ENCODE results near the gene ENTREP3. TPM values are rescaled to one million over a fixed set of nuclear protein-coding genes. Genes with fewer than 3 reads are reported as not detected.
"Not testable (repeated sequence)": the region's sequence is repeated elsewhere in the genome, so short reads cannot be mapped to it uniquely, and the experiment has no call there.

The ENTREP3 gene
- total RNA-seq, 1 donor from 2014 or later, result 21.8 TPM

DNA sequence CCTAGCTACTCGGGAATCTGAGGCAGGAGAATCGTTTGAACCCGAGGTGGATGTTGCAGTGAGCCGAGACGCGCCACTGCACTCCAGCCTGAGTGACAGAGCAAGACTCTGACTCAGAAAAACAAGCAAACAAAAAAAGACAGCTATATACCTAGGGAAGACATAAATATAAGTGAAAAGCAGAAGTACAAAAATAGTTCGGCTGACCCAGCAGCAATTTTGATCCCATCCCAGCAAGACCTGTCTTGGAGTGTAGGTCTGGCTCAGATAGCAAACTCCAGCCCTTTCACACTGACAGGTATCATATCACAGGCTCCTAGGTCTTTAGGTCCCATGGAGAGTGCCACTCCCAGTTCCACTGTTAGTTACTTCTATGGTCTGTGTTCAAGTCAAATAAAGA lies 32.2 kb downstream of the ENTREP3 start:
- DNase-seq (ENCODE audit: low spot score), result no peak

DNA sequence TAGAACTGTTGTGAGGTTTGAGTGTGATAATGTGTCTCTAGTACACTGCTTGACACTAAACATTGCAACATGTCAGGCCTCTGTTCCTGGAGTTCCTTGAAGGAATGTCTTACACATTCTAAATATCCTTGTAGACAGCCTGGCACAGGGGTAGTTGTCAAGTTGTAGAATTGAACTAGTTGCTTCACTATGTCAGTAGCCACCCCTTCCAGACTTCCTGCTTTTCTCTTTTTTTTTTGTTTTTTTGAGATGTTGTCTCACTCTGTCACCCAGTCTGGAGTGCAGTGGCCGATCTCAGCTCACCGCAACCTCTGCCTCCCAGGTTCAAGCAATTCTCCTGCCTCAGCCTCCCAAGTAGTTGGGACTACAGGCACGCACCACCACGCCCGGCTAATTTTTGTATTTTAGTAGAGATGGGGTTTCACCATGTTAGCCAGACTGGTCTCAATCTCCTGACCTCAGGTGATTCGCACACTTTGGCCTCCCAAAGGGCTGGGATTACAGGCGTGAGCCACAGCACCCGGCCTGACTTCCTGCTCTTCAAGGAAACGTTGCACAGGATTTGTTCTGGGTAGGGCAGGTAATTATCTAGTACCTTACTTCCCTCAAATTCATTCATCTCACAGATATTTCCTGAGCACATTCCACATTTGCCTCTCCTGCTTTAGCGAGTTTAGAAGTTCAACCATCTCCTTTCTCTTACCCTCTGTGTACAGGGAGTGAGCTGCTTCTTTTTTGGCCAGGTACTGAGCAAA lies 34.9 kb downstream of the ENTREP3 start:
- DNase-seq (ENCODE audit: low spot score), result not testable (repeated sequence)

DNA sequence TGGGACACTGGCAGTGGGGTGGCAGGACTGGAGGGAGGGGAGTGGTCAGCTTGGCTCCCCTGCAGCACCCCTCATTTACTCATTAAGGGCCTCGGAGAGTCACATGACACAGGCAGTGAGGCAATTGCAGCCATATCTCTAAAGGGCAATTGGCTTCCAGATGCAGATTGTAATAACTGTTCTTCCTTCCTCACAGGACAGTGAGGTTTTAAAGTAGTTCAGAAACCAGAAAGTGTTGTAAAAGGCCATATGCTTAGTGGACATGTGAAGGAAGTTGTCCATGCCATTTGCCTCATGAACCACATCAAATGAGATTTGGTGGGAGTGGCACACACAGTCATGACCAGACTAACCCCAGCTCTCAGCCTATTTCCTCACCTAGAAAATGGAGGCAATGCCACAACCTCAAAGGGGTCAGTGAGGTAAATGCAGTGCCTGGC lies 35.7 kb downstream of the ENTREP3 start:
- DNase-seq (ENCODE audit: low spot score), result no peak

DNA sequence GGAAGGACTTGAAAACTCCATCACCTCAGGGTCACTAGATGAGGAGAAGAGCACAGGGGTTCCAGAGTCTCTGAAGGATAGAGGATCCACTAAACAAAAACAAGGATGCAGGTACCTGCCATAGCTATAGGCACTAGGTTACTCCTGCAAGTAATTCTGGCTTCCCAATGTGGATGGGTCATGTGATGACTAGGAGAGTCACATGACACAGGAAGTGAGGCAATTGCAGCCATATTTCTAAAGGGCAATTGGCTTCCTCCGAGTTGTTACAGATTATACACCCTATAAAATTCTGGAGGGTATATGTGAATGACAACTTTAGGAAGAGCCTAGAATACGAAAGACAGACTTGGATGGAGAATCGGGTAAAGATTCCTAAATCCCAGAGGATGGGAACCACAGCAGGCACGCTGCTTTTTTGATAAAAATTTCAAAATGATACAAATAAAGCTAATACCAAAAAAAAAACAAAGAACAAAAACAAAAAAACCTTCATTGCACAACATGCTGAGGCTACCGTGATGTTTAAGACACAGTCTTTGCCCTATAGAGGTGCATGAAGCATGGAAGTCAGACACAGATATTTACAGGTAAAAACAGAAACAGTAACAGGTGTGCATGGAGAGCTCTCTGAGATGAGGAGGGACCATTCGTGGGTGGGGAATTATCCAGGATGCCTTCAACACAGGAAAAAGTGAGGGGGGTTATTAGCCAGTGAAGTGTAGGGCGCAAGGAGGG lies 36.3 kb downstream of the ENTREP3 start:
- DNase-seq (ENCODE audit: low spot score), result no peak

DNA sequence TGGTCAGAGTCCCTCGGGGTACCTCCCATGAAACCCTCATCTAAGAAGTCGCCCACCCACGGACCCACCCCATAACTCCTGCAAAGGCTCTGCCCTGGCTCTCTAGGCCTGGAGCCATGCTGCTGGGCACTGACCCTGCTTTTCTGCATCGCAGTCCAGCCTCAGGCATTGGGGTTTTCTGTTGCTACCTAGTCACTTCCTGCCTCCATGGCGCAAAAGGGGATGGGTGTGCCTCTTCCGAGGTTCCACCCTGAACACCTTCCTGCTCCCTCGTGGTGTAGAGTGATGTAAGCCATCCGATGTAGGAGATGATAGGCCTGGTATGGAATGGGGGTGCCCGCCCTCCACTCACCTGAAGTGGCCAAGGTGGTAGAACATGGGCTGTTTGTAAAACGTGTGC lies 40.6 kb downstream of the ENTREP3 start:
- DNase-seq (ENCODE audit: low spot score), result not testable (repeated sequence)

DNA sequence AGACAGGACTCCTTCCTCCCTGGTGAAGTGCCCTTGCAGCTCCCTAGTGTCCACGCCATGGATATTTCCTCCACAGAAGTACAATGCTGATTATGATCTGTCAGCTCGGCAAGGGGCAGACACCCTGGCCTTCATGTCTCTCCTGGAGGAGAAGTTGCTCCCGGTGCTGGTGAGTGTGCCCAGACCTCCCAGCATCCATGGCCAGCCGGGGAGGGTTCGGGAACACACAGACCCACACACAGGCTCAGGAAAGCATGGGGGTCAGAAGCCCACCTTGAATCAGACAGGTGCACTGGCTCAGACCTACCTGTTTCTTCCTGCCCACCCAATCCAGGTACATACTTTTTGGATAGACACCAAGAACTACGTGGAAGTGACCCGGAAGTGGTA lies 43.2 kb downstream of the ENTREP3 start:
- not testable (repeated sequence) for DNase-seq (ENCODE audit: low spot score)

DNA sequence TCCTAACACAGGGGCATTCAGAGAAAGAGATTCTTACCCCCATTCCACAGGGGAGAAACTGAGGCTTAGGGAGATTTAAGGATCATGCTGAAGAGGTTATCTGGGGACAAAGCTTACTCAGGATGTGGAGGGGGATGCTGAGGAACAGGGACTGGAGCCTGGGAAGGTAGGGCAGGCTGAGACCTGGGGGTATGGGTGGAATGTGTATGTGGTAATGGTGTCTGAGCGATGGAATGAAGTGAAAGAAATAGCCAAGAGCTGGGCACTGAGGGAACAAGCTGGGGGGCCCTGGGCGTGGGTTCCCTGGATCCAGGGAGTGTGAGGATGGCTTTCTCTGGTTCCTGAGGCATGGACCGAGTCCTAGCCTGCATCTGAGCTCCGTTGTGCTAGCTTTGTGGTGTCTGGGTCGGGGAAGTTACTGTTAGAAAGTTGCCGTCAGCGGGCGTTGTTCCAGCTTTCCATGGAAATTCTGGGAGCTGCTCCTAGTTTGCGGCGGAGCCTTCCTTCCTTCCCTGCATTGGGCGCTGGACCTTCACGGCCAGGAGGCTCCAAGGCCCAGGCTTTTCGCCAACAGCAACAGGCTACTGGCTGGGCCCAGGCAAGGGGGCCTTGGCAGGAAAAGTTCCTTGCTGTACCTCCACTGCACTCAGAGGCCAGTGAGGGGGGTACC lies 43.8 kb downstream of the ENTREP3 start:
- peak; percentile 74 for DNase-seq (ENCODE audit: low spot score)

DNA sequence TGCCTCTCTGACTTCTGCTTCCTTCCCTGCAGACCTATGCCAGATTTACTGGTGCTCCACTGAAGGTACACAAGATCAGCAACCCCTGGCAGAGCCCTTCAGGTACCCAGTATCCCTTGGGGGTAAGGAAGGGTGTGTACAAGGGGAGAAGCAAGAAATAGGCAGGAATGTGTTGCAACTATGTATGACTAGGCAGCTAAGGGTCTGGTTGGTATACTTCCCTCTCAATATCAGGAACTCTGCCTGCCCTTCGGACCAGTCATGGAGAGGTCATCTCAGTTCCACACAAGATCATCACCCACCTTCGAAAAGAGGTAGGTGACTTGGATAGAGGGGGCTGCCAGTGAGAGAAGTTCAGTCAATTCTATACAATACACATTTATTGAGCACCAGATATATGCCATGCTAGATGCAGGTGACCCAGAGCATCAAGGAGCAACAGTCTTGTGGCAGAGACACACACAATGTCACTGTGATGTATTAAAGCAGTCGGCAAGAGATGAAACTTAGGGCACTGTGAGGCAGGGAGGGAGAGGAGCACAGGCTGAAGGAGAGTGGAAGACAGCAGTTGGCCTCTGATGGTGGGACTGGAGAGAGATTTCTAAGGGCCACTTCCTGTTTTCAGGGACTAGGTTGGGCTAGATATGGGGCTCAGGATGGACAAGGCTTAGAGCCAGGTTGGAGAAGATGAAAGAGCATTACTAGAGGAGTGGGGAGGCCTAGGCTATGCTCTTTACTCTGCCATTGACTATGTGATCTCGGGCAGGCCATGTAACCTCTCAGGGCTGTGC lies 44.8 kb downstream of the ENTREP3 start:
- no peak for DNase-seq (ENCODE audit: low spot score)

DNA sequence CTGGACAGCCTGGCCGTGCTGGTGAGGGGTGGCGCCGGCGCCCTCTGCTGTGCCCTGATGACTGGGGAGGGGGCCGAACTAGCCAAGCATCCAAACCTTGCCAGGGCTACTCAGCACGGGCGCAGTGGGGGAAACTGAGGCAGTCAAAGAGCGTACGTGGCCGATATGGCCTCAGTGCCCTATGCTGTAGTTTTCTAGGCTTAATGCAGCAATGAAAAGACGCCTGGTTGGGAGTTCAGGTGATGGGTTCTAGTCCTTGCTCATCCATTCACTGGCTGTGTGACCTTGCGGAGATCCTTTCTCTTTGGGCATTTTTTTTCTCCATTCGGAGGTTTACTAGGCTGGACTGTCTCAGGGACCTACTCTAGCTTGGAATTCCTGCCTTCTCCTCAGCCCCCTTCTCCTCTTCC lies 46.0 kb downstream of the ENTREP3 start:
- DNase-seq (ENCODE audit: low spot score), result no peak

DNA sequence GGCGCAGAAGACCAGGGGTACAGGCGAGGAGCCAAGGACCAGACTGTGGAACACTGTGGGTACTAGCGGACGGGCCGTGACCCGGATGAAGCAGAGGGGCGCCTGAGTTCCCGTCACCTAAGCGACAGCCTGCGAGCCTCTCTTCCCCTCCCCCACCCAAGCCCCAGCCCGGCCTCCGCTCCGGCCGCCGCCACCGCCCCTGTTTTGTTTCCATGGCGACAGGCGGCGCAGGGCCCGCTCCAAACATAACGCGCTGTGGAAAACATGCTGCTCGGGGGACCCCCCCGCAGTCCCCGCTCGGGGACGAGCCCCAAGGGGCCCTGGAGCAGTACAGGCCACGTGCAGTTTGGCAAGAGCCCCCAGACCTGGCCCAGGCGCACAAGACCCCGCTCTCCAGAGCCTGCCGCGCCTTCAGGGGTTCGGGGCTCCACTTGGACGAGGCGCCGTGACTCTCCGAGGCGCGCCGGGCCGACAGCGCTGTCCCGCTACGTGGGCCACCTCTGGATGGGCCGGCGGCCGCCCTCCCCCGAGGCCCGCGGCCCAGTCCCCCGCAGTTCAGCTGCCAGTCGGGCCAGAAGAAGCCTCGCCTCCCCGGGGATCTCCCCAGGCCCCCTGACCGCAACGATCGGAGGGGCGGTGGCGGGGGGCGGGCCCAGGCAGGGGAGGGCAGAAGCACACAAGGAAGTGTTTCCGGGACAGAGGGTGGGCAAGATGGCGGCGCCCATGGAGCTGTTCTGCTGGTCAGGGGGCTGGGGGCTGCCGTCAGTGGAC lies 46.6 kb downstream of the ENTREP3 start, which contains the start of gene MTX1:
MTX1 (plus strand) TSS at position 155 of the 771 bp plus-strand sequence; CDS start at position 265, 110 bp downstream.
- DNase-seq (ENCODE audit: low spot score), result peak; percentile 92

DNA sequence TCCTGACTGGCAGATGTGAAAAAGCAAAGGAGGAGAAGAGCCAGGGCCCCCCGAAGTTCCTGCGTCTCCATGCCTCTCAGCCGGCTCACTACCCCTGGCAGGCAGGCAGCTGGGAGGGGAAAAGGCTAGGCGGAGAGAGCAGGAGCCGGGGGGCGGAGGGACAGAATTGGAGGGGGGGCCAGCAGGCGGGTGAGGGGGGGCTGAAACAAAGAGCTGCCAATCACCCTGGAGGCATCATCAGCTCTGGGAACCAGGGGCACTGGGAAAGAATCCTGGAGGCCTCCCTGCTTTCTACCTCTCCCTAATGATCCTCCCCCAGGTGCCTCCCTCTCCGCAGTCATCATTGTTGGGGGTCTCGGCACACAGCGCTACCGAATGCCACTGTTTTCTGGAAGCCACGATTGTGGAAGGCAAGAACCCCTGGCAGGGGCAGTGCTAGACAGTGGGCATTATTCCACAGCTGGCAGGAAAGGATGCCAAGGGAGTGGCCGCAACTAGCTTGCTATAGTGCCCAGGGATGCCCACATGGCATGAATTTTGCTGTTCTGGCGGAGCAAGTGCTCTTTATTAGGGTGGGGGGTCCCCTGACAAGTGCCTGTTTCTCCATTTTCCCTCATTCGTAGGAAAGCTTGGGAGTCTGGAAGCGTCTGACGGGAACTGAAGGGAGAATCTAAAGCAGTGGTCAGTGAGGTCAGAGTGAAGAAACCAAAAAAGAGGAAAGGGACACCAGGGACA lies 47.3 kb downstream of the ENTREP3 start, which contains the start of gene THBS3:
THBS3 (minus strand) TSS at position 92 of the 735 bp plus-strand sequence; CDS start at position 71, 21 bp downstream.
- peak; percentile 65 for DNase-seq (ENCODE audit: low spot score)

DNA sequence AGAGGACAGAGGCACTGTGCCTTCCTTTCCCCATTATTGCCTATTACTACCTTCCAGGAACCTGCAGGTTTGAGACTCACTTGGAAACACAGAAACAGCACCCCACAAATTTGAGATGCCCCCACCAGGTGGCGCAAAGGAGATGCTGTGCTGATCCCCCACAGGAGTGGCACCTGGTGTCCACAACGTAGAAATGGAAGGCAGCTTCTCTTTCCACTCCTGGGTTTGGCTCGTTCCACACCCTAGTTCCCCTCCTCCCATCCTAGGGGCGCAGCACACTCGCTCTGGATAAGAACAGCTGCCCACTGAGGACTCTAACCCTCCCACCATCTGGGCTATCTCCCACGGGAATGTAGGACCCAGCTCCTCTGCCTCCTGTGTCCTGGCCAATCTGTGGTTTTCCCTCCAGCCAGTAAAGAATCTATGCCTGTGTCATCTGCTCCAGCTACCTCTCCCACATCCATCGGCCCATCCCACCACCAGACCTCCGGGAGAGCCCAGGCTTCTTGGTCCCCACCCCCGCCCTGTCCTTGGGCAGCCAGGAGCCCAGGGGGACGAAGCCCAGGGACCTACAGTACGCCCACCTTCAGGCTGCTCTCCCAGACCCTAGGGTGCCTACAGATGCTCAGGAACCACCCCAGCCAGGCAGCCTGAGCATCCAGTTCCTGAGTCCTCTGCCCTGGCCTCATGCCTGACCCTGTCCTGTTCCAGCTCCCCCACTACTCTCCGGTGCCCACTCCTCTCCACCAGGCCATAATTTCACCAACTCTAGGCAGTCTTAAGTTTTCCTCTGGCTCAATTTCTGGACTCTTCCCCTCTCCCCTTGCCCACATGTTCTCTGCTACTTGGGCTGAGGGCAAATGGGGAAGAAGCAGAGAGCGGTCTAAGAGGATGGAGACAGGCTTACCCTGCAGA lies 48.1 kb downstream of the ENTREP3 start:
- DNase-seq (ENCODE audit: low spot score), result peak; percentile 92

DNA sequence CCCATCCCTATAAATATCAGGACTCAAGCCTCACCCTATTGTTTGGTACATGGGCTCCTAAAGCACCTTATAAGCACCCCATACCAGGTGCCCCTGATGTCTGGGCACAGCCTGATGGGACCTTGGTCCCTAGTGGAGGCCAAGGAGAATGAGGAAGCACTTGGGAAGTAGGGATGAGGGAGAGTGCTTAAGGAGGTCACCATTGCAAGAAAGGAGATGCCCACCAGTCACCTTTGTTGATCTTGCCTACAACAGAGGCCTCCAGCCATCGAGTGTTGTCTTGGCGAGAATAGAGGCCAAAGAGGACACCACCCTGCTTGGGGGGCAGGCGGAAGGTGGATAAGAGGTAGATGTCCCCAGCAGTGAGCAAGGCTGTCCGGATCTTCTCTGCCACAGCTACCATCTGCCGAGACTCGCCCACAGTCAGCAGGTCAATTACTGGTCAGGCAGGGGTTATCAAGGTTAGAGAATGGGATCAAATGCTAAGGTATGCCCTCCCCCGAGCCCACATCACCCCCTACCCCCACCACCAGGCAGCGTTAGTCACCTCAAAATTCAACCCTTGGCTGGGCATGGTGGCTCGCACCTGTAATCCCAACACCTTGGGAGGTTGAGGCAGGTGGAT lies 49.2 kb downstream of the ENTREP3 start:
- no peak for DNase-seq (ENCODE audit: low spot score)

DNA sequence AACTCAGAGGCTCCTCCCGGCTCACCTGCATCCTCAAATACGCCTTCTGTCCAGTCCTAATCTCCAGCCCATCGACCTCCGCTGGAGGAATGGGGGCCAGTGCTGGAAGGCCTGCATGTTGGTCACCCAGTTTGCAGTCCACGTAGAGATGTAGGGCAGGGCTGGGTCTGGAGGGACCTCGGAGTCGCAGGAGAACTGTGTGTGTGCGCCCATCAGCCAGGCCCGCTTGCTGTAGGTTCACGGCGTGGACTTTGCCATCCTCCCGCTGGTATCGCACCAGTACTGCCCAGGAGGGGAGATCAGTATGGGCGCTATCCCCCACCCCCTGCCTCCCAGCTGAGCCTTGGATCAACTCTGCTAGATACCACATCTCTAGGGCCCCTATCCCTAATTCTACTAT lies 50.2 kb downstream of the ENTREP3 start:
- no peak for DNase-seq (ENCODE audit: low spot score)

DNA sequence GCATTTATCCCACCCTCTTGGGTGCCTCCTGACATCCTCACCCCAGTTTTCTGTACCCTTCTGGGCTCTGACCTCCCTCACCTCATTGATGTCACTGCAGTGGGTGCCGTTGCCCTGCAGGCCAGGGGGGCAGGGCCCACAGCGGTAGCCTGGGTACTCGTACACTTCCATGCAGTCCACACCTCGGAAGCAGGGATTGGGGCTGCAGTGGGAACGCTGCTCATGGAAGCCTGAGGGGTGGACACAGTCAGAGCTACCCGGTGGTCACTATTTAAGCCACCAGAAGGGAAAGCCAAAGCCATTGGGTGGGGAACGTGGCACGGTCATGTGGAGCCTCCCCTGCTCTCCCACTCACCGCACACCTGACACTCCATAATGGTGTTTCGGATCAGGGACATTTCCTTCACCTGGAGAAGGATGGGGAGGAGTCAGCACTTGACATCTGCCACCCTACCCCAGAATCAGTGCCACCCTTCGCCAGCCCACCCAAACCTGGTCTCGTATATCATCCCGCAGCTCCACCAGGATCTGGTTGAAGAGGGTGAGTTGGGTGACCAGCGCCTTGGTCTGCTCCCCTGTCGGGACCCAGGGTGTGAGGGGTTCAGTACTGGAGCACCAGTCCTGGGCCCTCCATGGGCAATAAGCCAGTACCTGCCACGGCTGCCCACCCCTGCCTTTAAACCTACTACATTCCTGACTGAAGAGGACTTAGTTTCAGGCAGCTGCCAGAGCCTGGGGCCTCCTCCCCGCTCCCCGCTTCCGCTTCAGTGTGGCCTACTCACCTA lies 52.4 kb downstream of the ENTREP3 start:
- no peak for DNase-seq (ENCODE audit: low spot score)

DNA sequence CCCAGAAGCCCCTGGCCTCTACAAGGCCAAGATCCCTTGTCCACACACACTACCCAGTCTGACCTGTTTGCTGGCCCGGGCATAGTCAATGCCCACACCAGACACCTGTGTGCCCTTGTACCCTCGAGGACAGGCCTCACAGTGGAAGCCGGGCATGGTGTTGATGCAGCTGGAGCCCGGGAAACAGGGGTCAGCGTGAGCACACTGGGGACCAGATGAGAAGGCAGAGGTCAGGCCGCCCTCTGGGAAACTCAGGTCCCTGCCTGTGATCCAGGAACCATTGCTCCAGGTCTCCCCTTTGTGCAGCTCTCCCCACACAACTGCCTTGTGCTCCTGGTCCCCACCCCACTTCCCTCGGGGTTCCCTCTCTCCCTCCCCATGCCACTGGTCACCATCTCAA lies 53.1 kb downstream of the ENTREP3 start:
- DNase-seq (ENCODE audit: low spot score), result no peak

DNA sequence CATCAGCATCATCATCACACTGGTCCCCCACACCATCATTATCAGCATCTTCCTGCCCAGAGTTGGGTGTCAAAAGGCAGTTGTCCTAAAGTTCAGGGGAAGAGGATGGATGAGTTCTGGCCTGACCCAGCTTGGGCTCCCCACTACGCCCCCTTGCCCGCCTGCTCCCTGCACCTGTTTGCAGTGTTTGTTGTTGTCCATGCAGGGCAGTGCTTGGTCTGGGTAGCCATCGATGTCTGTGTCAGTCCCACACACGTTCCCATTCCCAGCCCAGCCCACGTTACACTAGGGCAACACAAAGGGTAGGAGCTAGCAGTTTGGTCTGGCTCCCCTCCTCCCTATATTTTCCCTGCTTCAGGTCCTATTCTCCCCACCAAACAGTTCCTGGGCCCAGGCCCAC lies 54.4 kb downstream of the ENTREP3 start:
- no peak for DNase-seq (ENCODE audit: low spot score)

DNA sequence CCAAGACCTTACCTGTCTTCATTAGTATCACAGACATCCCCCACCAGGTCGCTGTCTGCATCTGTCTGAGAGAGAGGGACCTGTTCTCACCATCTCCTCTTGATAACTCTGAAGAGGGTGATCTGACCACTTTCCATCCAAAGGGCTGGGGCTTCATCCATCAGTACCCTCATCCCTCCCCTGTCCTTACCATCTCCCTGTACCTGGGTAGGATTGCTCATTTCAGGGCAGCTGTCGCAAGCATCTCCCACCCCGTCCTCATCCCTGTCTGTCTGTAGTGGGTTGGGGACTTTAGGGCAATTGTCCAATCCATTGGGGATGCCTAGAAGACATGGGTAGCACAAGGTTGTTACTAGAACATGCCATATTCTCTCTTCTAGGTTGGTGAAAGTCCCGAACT lies 55.5 kb downstream of the ENTREP3 start:
- no peak for DNase-seq (ENCODE audit: low spot score)

Measured in ureter (tissue), 1 donor.